DND-41 (cell line): ENCODE results near the gene PYGM.

Experiments
- ATAC-seq: fragments of 200-7000 bp; cut with Tn5 transposase; 3 replicates; pipeline ENCODE4 v1.9.1; 2021; ENCODE audit warnings: low read depth; ENCODE audit not compliant: insufficient read depth
- DNase-seq: peaks from one replicate; pipeline ENCODE4 v3.0.0-alpha.2; 2020
- H2AFZ ChIP-seq: 2 replicates; pipeline ENCODE4 v1.6.0; 2012; ENCODE audit warnings: low read depth, low read length
- H3K27ac ChIP-seq: 2 replicates; pipeline ENCODE4 v1.5.1; 2012; ENCODE audit warnings: low read length, inconsistent platforms
- H3K27me3 ChIP-seq: fragments of 200-600 bp; sonication (generic); 2 replicates; pipeline ENCODE4 v1.6.0; 2012; ENCODE audit warnings: low read length, mild to moderate bottlenecking, inconsistent platforms; ENCODE audit not compliant: insufficient read depth, poor library complexity
- H3K36me3 ChIP-seq: 2 replicates; pipeline ENCODE4 v1.5.1; 2012; ENCODE audit warnings: low read length, inconsistent platforms; ENCODE audit not compliant: insufficient read depth
- H3K4me1 ChIP-seq: 2 replicates; pipeline ENCODE4 v1.5.1; 2012; ENCODE audit warnings: mild to moderate bottlenecking, low read length; ENCODE audit not compliant: insufficient read depth
- H3K4me2 ChIP-seq: 2 replicates; pipeline ENCODE4 v1.6.0; 2012; ENCODE audit warnings: mild to moderate bottlenecking, moderate library complexity, low read length, inconsistent platforms; ENCODE audit not compliant: insufficient read depth
- H3K4me3 ChIP-seq, 2 experiments: fragments of 200-600 bp in 1 of 2; shearing (Covaris generic) in 1 of 2; 2 replicates each; pipeline ENCODE4 v1.5.1; 2012 to 2016; ENCODE audit warnings: inconsistent platforms in 2 of 2, low read length in 2 of 2, mild to moderate bottlenecking in 2 of 2, low read depth in 1 of 2, moderate library complexity in 1 of 2
- H3K79me2 ChIP-seq: 2 replicates; pipeline ENCODE4 v1.6.0; 2012; ENCODE audit warnings: low read length, inconsistent platforms; ENCODE audit not compliant: insufficient read depth
- H3K9ac ChIP-seq: 2 replicates; pipeline ENCODE4 v1.6.0; 2012; ENCODE audit warnings: low read depth, mild to moderate bottlenecking, inconsistent platforms, low read length, moderate library complexity
- H3K9me3 ChIP-seq: 2 replicates; pipeline ENCODE4 v1.5.1; 2012; ENCODE audit warnings: low read length, moderate library complexity, mild to moderate bottlenecking, inconsistent platforms; ENCODE audit not compliant: insufficient read depth, severe bottlenecking
- H4K20me1 ChIP-seq: 2 replicates; pipeline ENCODE4 v1.6.0; 2012; ENCODE audit warnings: low read length; ENCODE audit not compliant: insufficient read depth
- CTCF ChIP-seq: IDR thresholded peaks from 2 replicates; pipeline ENCODE4 v1.5.1; 2012; ENCODE audit warnings: borderline replicate concordance, low read length, moderate library complexity, mild to moderate bottlenecking; ENCODE audit not compliant: poor library complexity, severe bottlenecking; ENCODE audit errors: extremely low read depth
- EZH2 ChIP-seq: IDR thresholded peaks from 3 replicates; pipeline ENCODE4 v1.6.1; 2012; ENCODE audit warnings: borderline replicate concordance, low read depth, mild to moderate bottlenecking, moderate library complexity, low read length, inconsistent platforms; ENCODE audit not compliant: severe bottlenecking

PYGM gene

GRCh38 chr11:64711138-64711955 lies 48.4 kb downstream of the PYGM start:
- TF ChIP-seq EZH2 (no peak), CTCF (no peak)
- DNase-seq (no peak), ATAC-seq (no peak)
- no peaks in the 10 kb centered on the region for H3K36me3 ChIP-seq
- H3K9me3 ChIP-seq = no peaks in the 10 kb centered on the region
- H3K4me1 ChIP-seq = no peaks in the 10 kb centered on the region
- peaks cover 3% of the 10 kb centered on the region; the same call in 1 of the 2 replicates for H4K20me1 ChIP-seq
- H3K4me3 ChIP-seq = no peak overlapping the region
- H3K4me2 ChIP-seq = no peak overlapping the region
- H2AFZ ChIP-seq = no peak overlapping the region
- no peak overlapping the region for H3K9ac ChIP-seq
- H3K79me2 ChIP-seq = no peaks in the 10 kb centered on the region
- H3K27me3 ChIP-seq = peaks cover 10% of the 10 kb centered on the region
- H3K27ac ChIP-seq = no peak overlapping the region

- Histone ChIP-seq H3K4me2 (no peak overlapping the region), H4K20me1 (peaks cover 3% of the 10 kb centered on the region; the same call in 1 of the 2 replicates), H3K9ac (no peak overlapping the region), H3K36me3 (no peaks in the 10 kb centered on the region), H3K27me3 (peaks cover 8% of the 10 kb centered on the region), H3K4me3 (no peak overlapping the region), H3K79me2 (no peaks in the 10 kb centered on the region), H2AFZ (no peak overlapping the region), H3K9me3 (no peaks in the 10 kb centered on the region), H3K4me1 (no peaks in the 10 kb centered on the region), H3K27ac (no peak overlapping the region)
- TF ChIP-seq CTCF (no peak), EZH2 (no peak)
- DNase-seq (no peak), ATAC-seq (no peak)
Observed at GRCh38 chr11:64710418-64711137, 49.2 kb downstream of the PYGM start.

- no peak overlapping the region for H3K27ac ChIP-seq
- no peaks in the 10 kb centered on the region for H4K20me1 ChIP-seq
- H3K27me3 ChIP-seq = peaks cover 12% of the 10 kb centered on the region
- no peaks in the 10 kb centered on the region for H3K36me3 ChIP-seq
- no peak overlapping the region for H3K9ac ChIP-seq
- TF ChIP-seq EZH2 (no peak), CTCF (no peak)
- no peak overlapping the region for H3K4me3 ChIP-seq
- no peak for DNase-seq
- H2AFZ ChIP-seq = no peak overlapping the region
- H3K79me2 ChIP-seq = no peaks in the 10 kb centered on the region
- ATAC-seq = no peak
- H3K4me2 ChIP-seq = no peak overlapping the region
- no peaks in the 10 kb centered on the region for H3K9me3 ChIP-seq
- no peaks in the 10 kb centered on the region for H3K4me1 ChIP-seq
Observed at GRCh38 chr11:64705501-64705900, 54.3 kb downstream of the PYGM start.
